Ovary (tissue), 3 donors: ENCODE results near the gene ATP13A5.

Source experiments
- CTCF ChIP-seq, 3 donors: fragments of 450-650 bp in 2 of 3; fragments of 200-600 bp in 1 of 3; IDR thresholded peaks; one replicate each; pipeline versions ENCODE4 v1.5.1 to v1.8.0; 2016 to 2022; ENCODE audit warnings: antibody characterized with exemption in 3 of 3, mild to moderate bottlenecking in 1 of 3
- EP300 ChIP-seq: sonication (generic); formaldehyde crosslinking; IDR thresholded peaks from one replicate; pipeline ENCODE4 v1.6.1; 2017; ENCODE audit warnings: antibody characterized with exemption
- donor health status: DM: no; HTN: no; CAD: no.

GRCh38 chr3:193347521-193348501, 30.7 kb downstream of the ATP13A5 start:
- no peak for TF ChIP-seq CTCF (IDR thresholded peaks at IDR 0.05)
- no peak for TF ChIP-seq EP300
